Tibial nerve (tissue), 4 donors: Measurements from ENCODE around the gene CMTM8. TPM values are rescaled to one million over a fixed set of nuclear protein-coding genes. Genes with fewer than 3 reads are reported as not detected.

Experiments
- DNase-seq, 2 donors: peaks; one replicate each; pipeline ENCODE4 v3.0.0-alpha.2; 2019; ENCODE audit warnings: low spot score in 2 of 2
- H3K27ac ChIP-seq, 4 donors: fragments of 200-600 bp; sonication (generic) in 3 of 4; one replicate each; pipeline ENCODE4 v1.5.1; 2017 to 2019; ENCODE audit warnings: mild to moderate bottlenecking in 1 of 4
- H3K27me3 ChIP-seq, 2 donors: fragments of 200-600 bp; sonication (generic) in 1 of 2; one replicate each; pipeline versions ENCODE4 v1.5.1 to v1.6.0; 2017 to 2019
- H3K36me3 ChIP-seq, 3 donors: fragments of 200-600 bp; sonication (generic); one replicate each; pipeline ENCODE4 v1.5.1; 2018 to 2019
- H3K4me1 ChIP-seq, 4 donors: fragments of 200-600 bp; sonication (generic) in 3 of 4; one replicate each; pipeline ENCODE4 v1.5.1; 2017 to 2019
- H3K4me3 ChIP-seq, 4 donors: fragments of 200-600 bp; sonication (generic) in 3 of 4; one replicate each; pipeline ENCODE4 v1.5.1; 2017 to 2019; ENCODE audit warnings: mild to moderate bottlenecking in 1 of 4, moderate library complexity in 1 of 4
- H3K9me3 ChIP-seq, 4 donors: fragments of 200-600 bp; sonication (generic) in 3 of 4; one replicate each; pipeline ENCODE4 v1.5.1; 2017 to 2019
- CTCF ChIP-seq, 5 experiments: fragments of 200-600 bp in 3 of 5; fragments of 450-650 bp in 2 of 5; sonication (generic) in 3 of 5; IDR thresholded peaks; one replicate each; pipeline ENCODE4 v1.5.1; 2016 to 2019; ENCODE audit warnings: antibody characterized with exemption in 5 of 5, mild to moderate bottlenecking in 3 of 5, moderate library complexity in 2 of 5
- EP300 ChIP-seq, 2 donors: sonication (generic); formaldehyde crosslinking; IDR thresholded peaks; one replicate each; pipeline ENCODE4 v1.6.1; 2017; ENCODE audit warnings: antibody characterized with exemption in 2 of 2, mild to moderate bottlenecking in 1 of 2
- POLR2A ChIP-seq, 2 donors: fragments of 450-650 bp; IDR thresholded peaks; one replicate each; pipeline ENCODE4 v1.6.1; 2017; ENCODE audit warnings: antibody characterized with exemption in 2 of 2, mild to moderate bottlenecking in 2 of 2, moderate library complexity in 2 of 2
- WGBS, 2 donors: methylation state at CpG; one replicate each; pipeline ENCODE4 v1.1.5; 2018; 5-methylcytosine and 5-hydroxymethylcytosine counted together
- total RNA-seq, 4 donors: library from RNA; depleted of rRNA; stranded (reverse); fragments of >200 nt; gene quantifications; one replicate each; pipeline ENCODE4 v1.1.0, GENCODE V29; 2016

Gene CMTM8
- total RNA-seq, 4 donors from 2014 or later, result 2.9 to 8.4 (median 7.3) TPM

- H3K27ac ChIP-seq, result peak overlapping the region in 1 of 4 donors; percentile 46
- WGBS, 2 donors, result 53 to 58% methylated on average over 10 of the region's 10 CpGs
- no peak for TF ChIP-seq POLR2A (IDR thresholded peaks at IDR 0.05)
- DNase-seq, result no peak
- H3K4me1 ChIP-seq, result peaks cover 0 to 17% (median 4%) of the 10 kb centered on the region in 4 donors
- no peaks in the 10 kb centered on the region for H3K9me3 ChIP-seq
- H3K4me3 ChIP-seq, result no peak overlapping the region
- no peaks in the 10 kb centered on the region for H3K36me3 ChIP-seq
- H3K27me3 ChIP-seq, result no peaks in the 10 kb centered on the region
Observed at GRCh38 chr3:32410367-32411246, 172.1 kb downstream of the CMTM8 start.

GRCh38 chr3:32411442-32411841, 173.0 kb downstream of the CMTM8 start:
- Histone ChIP-seq H3K27me3 (no peaks in the 10 kb centered on the region), H3K9me3 (no peaks in the 10 kb centered on the region), H3K36me3 (no peaks in the 10 kb centered on the region), H3K27ac (no peak overlapping the region), H3K4me3 (no peak overlapping the region), H3K4me1 (peaks cover 0 to 17% (median 4%) of the 10 kb centered on the region in 4 donors)
- no peak for DNase-seq
- no peak for TF ChIP-seq EP300 (IDR thresholded peaks at IDR 0.05)
- TF ChIP-seq POLR2A (IDR thresholded peaks at IDR 0.05), result no peak
- TF ChIP-seq CTCF (IDR thresholded peaks at IDR 0.05), result no peak
- 81 to 85% methylated on average over 5 of the region's 5 CpGs for WGBS, 2 donors

GRCh38 chr3:32412887-32413286, 174.4 kb downstream of the CMTM8 start:
- no peak for DNase-seq
- H3K27ac ChIP-seq, result no peak overlapping the region
- H3K36me3 ChIP-seq, result no peaks in the 10 kb centered on the region
- no peak overlapping the region for H3K4me3 ChIP-seq
- TF ChIP-seq CTCF (IDR thresholded peaks at IDR 0.05) (no peak), EP300 (IDR thresholded peaks at IDR 0.05) (no peak), POLR2A (IDR thresholded peaks at IDR 0.05) (no peak)
- peaks cover 0 to 17% (median 4%) of the 10 kb centered on the region in 4 donors for H3K4me1 ChIP-seq
- WGBS, 2 donors, result 95 to 98% methylated on average over 3 of the region's 3 CpGs
- no peaks in the 10 kb centered on the region for H3K9me3 ChIP-seq
- no peaks in the 10 kb centered on the region for H3K27me3 ChIP-seq

GRCh38 chr3:32413845-32414521, 175.5 kb downstream of the CMTM8 start:
- TF ChIP-seq CTCF (IDR thresholded peaks at IDR 0.05) (no peak), EP300 (IDR thresholded peaks at IDR 0.05) (no peak), POLR2A (IDR thresholded peaks at IDR 0.05) (no peak)
- Histone ChIP-seq H3K4me1 (peaks cover 0 to 17% (median 5%) of the 10 kb centered on the region in 4 donors), H3K36me3 (no peaks in the 10 kb centered on the region), H3K27ac (no peak overlapping the region), H3K9me3 (no peaks in the 10 kb centered on the region), H3K4me3 (no peak overlapping the region), H3K27me3 (no peaks in the 10 kb centered on the region)
- DNase-seq, result no peak
- 89 to 92% methylated on average over 10 of the region's 10 CpGs for WGBS, 2 donors

- peak; percentile 53 to 77 for TF ChIP-seq EP300 (IDR thresholded peaks at IDR 0.05)
- TF ChIP-seq CTCF (IDR thresholded peaks at IDR 0.05), result no peak
- no peaks in the 10 kb centered on the region for H3K27me3 ChIP-seq
- peaks cover 0 to 21% (median 10%) of the 10 kb centered on the region in 4 donors for H3K4me1 ChIP-seq
- H3K9me3 ChIP-seq, result no peaks in the 10 kb centered on the region
- WGBS, 2 donors, result 84 to 89% methylated on average over 6 of the region's 6 CpGs
- H3K27ac ChIP-seq, result peak overlapping the region in 3 of 4 donors; percentile 42 to 74 (median 63)
- no peaks in the 10 kb centered on the region for H3K36me3 ChIP-seq
- no peak overlapping the region for H3K4me3 ChIP-seq
- DNase-seq, result no peak
Observed at GRCh38 chr3:32414522-32415202, 176.2 kb downstream of the CMTM8 start.
